HG03108 (cell line): ENCODE data around the gene ATP10B.

Source experiments
- ATAC-seq: cut with Tn5 transposase; IDR thresholded peaks from one replicate; pipeline ENCODE4 v1.9.1; 2021; ENCODE audit warnings: moderate library complexity; ENCODE audit not compliant: unreplicated experiment

The ATP10B gene

GRCh38 chr5:160640406-160640805 is 211.6 kb downstream of the ATP10B start:
- ATAC-seq, result no peak

- ATAC-seq, result no peak
These were observed 213.8 kb downstream of the ATP10B start for GRCh38 chr5:160638161-160638742.

- no peak for ATAC-seq
These were observed 214.5 kb downstream of the ATP10B start for GRCh38 chr5:160637357-160638090.

DNA sequence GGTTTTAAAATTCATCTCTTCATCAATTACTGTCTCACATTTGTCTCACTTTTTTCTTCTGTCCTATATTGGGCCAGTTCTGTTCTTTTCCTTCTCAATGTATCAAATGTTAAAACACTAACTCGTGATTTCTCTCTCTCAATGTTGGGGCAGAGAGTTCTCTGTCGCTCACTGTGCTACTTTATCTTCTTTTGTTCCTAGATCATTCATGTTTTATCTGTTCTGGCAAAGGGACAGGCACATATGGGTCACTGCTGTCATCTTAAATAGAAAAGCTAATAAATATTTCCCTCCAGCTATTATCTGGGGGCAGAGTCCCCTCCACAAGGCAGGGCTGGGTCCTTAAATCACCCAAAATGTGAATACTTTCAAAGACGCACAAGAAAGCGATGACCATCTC is 216.3 kb downstream of the ATP10B start:
- ATAC-seq, result no peak

- no peak for ATAC-seq
These were observed 217.0 kb downstream of the ATP10B start for GRCh38 chr5:160635046-160635445.

- no peak for ATAC-seq
These were observed 223.0 kb downstream of the ATP10B start for GRCh38 chr5:160629003-160629402.

- ATAC-seq, result no peak
These were observed 223.4 kb downstream of the ATP10B start for GRCh38 chr5:160628619-160628968.

- no peak for ATAC-seq
These were observed 223.9 kb downstream of the ATP10B start for GRCh38 chr5:160627921-160628618.

DNA sequence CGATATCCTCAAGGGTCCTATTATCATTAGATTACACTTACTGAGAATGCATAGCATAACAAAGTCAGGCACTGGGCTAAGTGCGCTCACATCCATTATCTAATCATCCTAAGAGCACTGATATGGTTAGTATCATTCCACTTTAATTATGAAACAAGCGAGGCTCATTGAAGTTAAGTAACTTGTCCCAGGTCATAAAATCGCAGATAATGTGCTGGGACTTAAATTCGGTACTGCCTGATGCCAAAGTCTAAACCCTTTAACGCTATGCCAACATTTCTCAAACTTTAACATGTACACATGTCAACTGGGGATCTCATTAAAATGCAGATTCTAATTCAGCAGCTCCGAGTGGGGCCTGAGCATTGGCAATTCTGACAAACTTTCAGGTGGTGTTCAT is 225.7 kb downstream of the ATP10B start:
- no peak for ATAC-seq

- ATAC-seq, result no peak
These were observed 230.5 kb downstream of the ATP10B start for GRCh38 chr5:160621526-160621925.

- ATAC-seq, result no peak
These were observed 231.6 kb downstream of the ATP10B start for GRCh38 chr5:160620401-160620800.

- ATAC-seq, result no peak
These were observed 232.6 kb downstream of the ATP10B start for GRCh38 chr5:160619381-160619780.

- no peak for ATAC-seq
These were observed 233.7 kb downstream of the ATP10B start for GRCh38 chr5:160618286-160618685.

DNA sequence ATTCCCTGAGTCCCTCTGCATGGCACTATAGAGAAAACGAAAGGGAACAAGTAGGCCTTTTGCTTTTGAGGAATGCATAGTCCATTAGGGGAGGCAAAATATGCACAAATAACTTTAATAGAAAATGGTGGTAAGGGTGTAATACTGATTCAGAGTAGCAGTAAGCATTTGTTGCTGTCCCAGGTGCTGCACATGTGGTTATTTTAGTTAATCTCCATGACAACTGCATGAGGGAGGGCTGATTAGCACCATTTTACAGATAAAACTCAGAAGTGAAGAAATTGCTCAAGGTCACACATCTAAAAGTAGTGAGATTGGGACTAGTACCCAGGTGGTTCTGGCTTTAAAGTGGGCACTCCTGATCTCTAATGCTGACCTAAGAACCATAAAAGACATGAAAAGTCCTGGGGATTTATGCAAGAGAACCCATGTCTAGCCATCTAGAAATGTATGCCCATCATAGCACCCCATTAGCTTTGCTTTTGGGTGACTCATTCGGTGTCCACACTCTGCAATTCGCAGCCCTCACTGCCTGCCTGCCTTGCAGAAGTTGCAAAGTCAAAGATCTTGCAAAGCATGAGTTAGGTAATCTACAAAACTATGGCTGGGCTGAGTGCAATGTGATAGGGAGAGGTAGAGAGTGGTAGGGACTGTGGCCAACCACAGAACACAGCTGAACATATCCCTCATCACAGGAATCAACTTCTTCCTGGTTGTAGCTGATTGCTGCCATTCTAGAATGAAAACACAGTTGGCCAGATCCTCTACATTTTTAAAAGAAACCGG is 235.1 kb downstream of the ATP10B start:
- ATAC-seq, result no peak

- ATAC-seq, result no peak
These were observed 237.9 kb downstream of the ATP10B start for GRCh38 chr5:160614136-160614535.

GRCh38 chr5:160605266-160605665 is 246.7 kb downstream of the ATP10B start:
- no peak for ATAC-seq

DNA sequence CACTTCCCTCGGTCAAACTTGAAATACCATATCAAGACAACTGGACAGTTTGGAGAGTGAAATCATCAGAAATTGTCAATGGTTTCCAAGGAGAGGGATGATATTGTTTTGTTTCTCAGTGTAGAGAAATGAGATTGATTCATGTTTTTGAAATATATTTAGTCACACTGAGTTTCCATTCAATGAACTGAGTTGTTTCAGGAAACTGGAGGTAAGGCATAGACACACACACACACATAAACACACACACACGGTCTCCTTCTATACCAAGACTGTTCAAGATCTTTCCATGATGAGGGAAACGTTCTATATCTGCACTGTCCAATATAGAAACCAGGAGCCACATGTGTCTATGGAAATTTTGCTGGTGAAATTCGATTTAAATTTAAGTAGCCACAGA is 247.5 kb downstream of the ATP10B start:
- no peak for ATAC-seq

- no peak for ATAC-seq
These were observed 249.3 kb downstream of the ATP10B start for GRCh38 chr5:160602744-160603143.

DNA sequence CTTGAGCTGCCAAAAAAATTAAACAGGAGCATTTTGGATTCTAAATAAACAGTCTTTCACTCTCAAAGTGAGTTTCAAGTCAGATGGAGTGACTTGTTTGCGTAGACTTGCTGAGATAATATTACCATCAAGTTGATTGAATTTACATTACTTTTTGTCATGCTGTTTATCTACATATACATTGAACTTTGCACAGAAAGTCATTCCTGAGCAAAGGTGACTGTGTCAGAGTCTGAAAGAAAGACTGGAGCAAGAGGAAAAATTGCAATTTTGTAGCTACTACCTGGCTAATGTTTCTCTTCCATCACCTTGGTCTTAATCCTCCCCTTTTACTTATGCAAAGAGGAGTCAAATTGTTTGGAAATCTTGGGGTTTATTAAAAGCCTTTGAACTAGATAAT is 251.0 kb downstream of the ATP10B start:
- no peak for ATAC-seq

- no peak for ATAC-seq
These were observed 278.7 kb downstream of the ATP10B start for GRCh38 chr5:160573318-160573717.

- ATAC-seq, result no peak
These were observed 284.8 kb downstream of the ATP10B start for GRCh38 chr5:160567031-160567705.
